Muscle of back (tissue), 13 donors: Measurements from ENCODE around the gene LRRN2. TPM values are rescaled to one million over a fixed set of nuclear protein-coding genes. Genes with fewer than 3 reads are reported as not detected.
"Not testable (repeated sequence)": the region's sequence is repeated elsewhere in the genome, so short reads cannot be mapped to it uniquely, and the experiment has no call there.

Experiments used
- DNase-seq, 3 donors: peaks; one replicate each; pipeline versions ENCODE4 v3.0.0 to v3.0.0-alpha.2; 2013
- long read RNA-seq, 9 donors: transcript quantifications; one replicate each; lab custom pipeline, GENCODE V29; 2026
- polyA plus RNA-seq, 10 donors: library from polyadenylated mRNA; unstranded; fragments of 120-200 nt; gene quantifications; one replicate each; pipeline ENCODE4 v1.2.1, GENCODE V29; 2013; ENCODE audit not compliant: insufficient read length in 10 of 10

Gene LRRN2
- polyA plus RNA-seq, result 10 to 100 TPM in 1 of 10 donors, 1 to 10 TPM in 9; 4.3 to 10.4 (median 8.1) TPM
- long read RNA-seq, donor 1, full-length matches to known transcripts, result 5 of 5 reads
- long read RNA-seq, donor 1, partial matches to known transcripts, result 0 of 5 reads
- long read RNA-seq, donor 1, other reads (novel, unspliced or antisense), result 0 of 5 reads
- long read RNA-seq, donor 2, partial matches to known transcripts, result 0 of 1 reads
- long read RNA-seq, donor 2, other reads (novel, unspliced or antisense), result 0 of 1 reads
- long read RNA-seq, donor 3, result 0 reads
- long read RNA-seq, donor 4, full-length matches to known transcripts, result 13 of 13 reads
- long read RNA-seq, donor 4, partial matches to known transcripts, result 0 of 13 reads
- long read RNA-seq, donor 4, other reads (novel, unspliced or antisense), result 0 of 13 reads
- long read RNA-seq, donor 5, full-length matches to known transcripts, result 7 of 7 reads
- long read RNA-seq, donor 5, partial matches to known transcripts, result 0 of 7 reads
- long read RNA-seq, donor 5, other reads (novel, unspliced or antisense), result 0 of 7 reads
- long read RNA-seq, donor 6, full-length matches to known transcripts, result 15 of 15 reads
- long read RNA-seq, donor 6, partial matches to known transcripts, result 0 of 15 reads
- long read RNA-seq, donor 6, other reads (novel, unspliced or antisense), result 0 of 15 reads
- long read RNA-seq, donor 7, full-length matches to known transcripts, result 6 of 6 reads
- long read RNA-seq, donor 7, partial matches to known transcripts, result 0 of 6 reads
- long read RNA-seq, donor 7, other reads (novel, unspliced or antisense), result 0 of 6 reads
- long read RNA-seq, donor 8, full-length matches to known transcripts, result 1 of 1 reads
- long read RNA-seq, donor 8, partial matches to known transcripts, result 0 of 1 reads
- long read RNA-seq, donor 8, other reads (novel, unspliced or antisense), result 0 of 1 reads
- long read RNA-seq, donor 9, partial matches to known transcripts, result 0 of 2 reads
- long read RNA-seq, donor 9, other reads (novel, unspliced or antisense), result 0 of 2 reads

GRCh38 chr1:204685236-204686006 lies at the start of gene LRRN2:
LRRN2 (minus strand) TSS chr1:204685738; CDS start chr1:204619992, 65,746 bp downstream.
- DNase-seq, result peak in 1 of 3 donors; percentile 57

DNA sequence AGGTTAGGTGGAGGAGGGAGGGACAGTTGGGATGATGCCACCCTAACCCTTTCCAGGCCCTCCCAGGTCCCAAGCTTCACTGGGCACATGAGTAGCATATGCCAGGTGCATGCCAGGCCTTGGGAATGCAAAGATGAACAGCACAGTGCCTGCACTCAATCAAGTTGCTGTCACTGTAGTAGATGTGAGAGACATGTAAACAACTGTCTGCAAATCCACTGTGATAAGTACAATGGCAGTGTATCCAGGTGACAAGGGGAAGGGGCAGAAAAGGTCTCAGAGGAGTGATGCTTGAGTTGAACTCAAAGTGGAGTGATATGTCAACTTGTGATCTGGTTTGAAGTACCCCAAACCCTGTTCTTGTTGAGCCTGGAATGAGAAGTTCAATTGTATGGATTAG lies 49.5 kb upstream of the LRRN2 start:
- no peak for DNase-seq

- no peak for DNase-seq
These were observed 48.5 kb upstream of the LRRN2 start for GRCh38 chr1:204733869-204734596.

GRCh38 chr1:204733289-204733688 lies 47.8 kb upstream of the LRRN2 start:
- no peak for DNase-seq

DNA sequence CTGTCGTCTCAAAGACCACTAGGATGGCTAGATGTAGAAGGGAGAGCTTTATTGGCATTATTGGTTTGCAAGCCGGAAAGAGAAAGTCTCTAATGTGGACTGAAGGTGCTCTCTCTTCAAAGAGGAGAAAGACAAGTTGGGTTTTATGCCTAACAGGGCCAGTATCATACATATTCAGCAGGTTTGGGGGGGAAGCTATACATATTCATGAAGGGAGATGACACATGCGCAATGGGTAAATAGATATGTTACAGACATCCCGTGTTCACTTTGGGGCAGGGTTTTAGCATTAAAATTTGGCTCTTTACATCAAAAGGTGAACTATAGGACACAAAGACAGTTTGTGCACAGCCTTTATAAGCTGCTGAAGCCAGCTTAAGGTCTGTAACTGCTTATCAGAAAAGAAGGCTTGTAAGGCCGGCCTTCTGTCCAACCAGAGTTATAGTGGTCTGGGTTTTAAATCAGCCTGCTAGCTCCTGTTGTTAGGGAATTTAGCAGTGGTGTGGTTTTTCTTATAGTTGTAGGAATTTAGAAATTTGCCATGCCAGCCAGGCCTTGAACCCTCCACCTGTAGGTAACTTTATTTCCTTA lies 46.5 kb upstream of the LRRN2 start:
- DNase-seq, result no peak

DNA sequence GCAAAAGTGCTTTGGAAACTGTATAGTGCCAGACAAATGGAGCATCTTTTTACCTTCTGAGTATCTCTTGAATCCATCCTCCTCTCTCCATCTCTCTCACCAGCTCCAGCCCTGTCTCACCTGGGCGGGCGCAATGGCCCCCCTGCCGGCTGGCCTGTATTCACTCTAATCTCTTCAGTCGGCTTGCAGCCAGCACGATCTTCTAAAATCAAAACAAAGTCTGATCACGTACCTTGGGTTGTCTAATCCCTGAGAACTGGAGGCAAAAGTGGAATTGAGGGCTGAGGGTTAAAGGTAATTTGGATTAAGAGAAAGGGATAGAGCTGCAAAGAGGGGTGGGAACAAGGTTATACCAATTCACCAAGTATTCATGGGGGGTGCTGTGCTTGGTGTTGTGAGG lies 46.0 kb upstream of the LRRN2 start:
- no peak for DNase-seq

DNA sequence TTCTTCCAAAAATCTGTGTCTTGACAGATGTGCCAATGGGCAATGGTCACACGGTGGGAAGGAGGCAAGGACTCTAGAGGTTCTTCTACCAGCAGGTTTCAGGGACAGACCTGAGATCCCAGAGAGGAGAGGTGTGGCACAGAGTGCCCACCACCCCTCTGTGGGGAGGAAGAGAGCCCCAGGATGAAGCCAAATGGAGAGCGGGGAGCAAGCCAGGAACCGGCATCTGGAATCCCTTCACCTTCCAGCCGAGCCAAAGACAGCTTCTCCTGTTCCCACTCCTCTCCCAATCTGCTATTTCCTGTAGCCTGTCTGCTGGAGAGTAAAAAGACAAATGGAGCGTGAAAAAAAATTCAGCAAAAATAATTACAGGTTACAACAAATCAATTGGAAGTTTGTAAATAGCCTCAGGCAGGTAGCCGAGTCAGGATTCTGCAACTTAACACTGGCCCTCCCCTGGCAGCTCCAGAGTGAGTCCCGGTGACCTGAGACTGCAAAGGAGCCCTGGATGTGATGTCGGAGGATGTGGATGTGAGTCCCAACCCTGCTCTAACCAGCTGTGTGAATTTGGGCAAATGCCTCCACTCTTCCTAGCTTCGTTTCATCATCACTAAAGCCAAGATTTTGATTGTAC lies 45.4 kb upstream of the LRRN2 start:
- no peak for DNase-seq

DNA sequence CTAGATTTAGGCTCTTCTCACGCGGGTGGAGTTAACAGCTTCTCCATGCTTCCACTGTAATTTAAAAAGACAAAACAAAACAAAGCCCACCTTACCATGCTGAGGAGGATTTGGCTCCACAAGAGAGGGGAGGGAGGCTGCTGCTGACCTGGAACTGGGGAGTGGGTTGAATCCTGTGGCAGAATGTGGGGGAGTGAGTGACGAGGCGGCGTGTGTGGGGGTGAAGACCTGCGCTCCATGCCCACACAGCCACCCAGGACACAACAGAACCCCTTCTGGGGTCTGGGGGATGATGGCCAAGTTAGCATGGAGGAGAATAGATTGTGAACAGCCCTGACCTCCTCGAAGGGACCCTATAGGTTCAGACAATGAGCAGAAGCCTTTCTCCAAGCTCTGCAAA lies 44.0 kb upstream of the LRRN2 start:
- no peak for DNase-seq

GRCh38 chr1:204728456-204728855 lies 42.9 kb upstream of the LRRN2 start:
- no peak for DNase-seq

DNA sequence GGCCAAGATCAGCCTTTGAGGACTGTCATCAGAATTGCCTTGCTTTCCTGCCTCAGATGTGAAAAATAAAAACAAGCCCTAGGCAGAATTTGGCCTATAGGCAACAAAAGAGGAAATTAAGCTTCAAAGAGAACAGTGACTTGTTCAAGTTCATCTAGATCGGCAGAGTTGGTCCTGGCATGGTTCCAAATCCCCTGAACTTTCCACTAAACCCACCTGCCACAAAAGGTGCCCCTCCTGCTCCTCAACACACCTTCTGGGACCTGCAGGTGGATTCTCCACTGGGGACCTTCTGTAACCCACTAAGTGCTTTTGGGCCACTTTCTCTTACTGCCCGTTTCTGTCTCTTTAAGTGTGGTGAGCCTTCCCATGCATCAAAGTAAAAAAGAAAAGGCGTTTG lies 42.5 kb upstream of the LRRN2 start:
- DNase-seq, result no peak

- not testable (repeated sequence) for DNase-seq
These were observed 41.9 kb upstream of the LRRN2 start for GRCh38 chr1:204727438-204727837.

DNA sequence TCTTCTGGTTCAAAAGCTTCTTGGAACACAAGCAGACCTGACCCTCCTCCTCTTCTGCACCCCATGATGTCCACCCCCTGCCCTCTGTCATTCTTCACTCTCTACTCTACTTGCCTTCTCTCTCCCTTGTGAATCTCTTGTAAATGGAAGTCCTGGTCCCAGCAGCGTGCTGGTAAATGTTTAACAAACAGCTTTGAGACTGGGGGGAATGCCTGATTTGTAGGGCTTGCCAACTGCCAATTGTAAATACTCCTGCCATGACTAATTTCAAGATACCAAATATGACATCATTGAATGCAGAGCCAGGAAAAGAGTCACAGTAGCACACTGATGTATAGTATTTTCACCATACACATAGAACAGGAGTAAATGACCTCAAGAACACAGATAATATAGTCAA lies 40.9 kb upstream of the LRRN2 start:
- DNase-seq, result no peak

- no peak for DNase-seq
These were observed 40.4 kb upstream of the LRRN2 start for GRCh38 chr1:204725821-204726448.

DNA sequence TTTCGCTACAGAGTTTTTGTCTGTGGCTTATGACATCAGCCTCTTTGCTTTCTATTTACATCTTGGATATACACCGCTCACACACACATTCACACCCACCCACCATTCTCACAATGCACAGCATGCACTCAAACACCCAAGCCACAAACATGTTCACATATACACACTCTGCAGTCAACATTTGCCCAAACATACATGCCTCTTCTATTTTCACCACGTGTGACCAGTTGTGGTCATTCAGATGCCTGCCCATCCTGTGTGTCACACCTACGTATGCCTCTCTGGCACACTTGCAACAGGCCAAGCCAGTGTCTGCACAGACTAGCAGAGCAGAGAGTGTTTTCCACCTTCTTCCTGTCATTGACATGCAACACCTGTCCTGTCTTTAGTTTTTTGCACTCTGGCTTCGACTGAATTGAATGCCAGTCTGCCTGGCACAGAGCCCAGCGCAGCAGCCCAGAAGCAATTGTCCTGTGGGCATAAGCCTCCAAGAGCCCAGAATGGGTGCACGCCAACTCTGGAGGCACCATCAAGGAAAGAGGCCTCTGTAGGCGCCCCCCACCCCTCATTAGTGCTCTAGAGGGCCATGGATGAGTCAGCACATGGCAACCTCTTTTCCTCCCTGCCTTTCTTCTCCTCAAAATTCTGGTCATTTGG lies 37.7 kb upstream of the LRRN2 start:
- DNase-seq, result no peak

DNA sequence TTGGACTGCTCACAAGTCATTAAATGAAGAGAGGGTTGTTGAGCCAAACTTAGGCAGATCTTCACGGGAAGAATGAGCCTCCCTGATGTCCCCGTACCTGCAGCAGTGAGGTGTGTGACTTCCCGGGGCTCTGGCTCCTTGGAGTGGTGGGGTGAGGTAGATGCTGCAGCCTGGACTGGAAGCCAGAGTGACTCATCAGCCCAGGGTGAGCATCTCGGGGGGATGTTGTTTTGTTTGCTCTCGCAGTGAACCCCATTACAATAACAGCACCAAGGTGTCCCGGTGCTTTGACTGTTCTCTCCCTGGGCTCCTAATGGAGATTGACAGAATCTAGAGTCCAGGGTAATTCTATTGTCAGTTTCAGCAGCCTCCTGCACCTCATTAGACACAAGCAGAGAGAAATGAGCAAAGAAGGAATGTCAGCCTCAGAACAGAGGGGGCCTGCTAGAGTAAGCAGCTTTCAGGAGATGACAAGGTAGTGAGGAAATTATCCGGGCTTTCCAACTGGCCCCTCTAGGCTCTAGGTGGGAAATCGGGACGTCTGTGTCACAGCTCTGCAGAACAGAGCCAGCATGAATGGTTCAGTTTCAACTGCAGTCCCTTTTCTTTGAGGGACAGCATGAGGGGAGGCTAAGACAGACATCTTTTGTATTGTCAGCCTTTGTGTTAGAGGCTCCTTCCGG lies 36.0 kb upstream of the LRRN2 start:
- DNase-seq, result no peak

GRCh38 chr1:204716660-204717059 lies 31.1 kb upstream of the LRRN2 start:
- DNase-seq, result no peak

DNA sequence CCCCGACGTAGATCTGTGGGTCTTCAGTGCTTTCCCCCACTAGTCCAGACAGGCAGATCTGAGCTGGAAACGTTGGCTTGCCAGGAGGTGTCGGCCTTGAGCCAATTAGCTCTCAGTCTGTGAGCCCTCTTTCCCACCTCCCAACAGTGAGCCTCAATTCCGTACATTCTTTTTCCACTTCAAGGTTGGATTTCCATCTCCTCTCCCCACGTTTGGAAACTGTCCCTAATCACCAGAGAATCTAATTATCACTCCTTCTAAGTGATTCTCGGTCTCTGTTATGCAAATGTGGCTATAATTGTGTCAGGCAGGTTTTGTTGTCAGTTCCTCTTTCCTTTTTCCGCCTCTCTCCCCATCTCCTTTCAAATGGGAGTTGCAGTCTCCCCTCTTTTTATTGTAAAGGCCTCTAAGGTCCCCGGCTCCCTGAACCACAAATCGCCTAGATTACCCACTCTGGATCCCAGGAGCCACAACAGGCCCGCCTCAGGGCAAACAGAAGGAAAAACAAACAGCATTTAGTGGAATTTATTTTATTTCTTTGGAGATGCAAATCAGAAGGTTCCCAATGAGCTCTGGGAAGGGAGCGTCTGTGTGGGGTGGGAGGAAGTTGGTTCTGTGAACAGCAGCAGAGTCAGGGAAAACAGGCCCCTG lies 29.4 kb upstream of the LRRN2 start:
- DNase-seq, result peak in 1 of 3 donors; percentile 33
